GM23338 (cell line): ENCODE data around the gene GALNT15. TPM values are rescaled to one million over a fixed set of nuclear protein-coding genes. Genes with fewer than 3 reads are reported as not detected.

Experiments
- ATAC-seq: fragments of 200-7000 bp; cut with Tn5 transposase; 3 replicates; pipeline ENCODE4 v1.9.1; 2020
- DNase-seq: peaks from one replicate; pipeline ENCODE4 v3.0.0-alpha.2; 2015; ENCODE audit warnings: low spot score
- H2AFZ ChIP-seq: fragments of 200-600 bp; sonication (generic); 2 replicates; pipeline ENCODE4 v1.8.0; 2016; ENCODE audit warnings: antibody characterized with exemption, mild to moderate bottlenecking, moderate library complexity
- H3F3A ChIP-seq: fragments of 200-600 bp; sonication (generic); replicated peaks from 2 replicates; pipeline ENCODE4 v1.8.0; 2017; ENCODE audit warnings: antibody characterized with exemption, mixed run types, low read depth
- H3K27ac ChIP-seq: fragments of 200-600 bp; sonication (generic); 2 replicates; pipeline ENCODE4 v1.6.1; 2016; ENCODE audit warnings: low read depth
- H3K27me3 ChIP-seq: fragments of 200-600 bp; sonication (generic); 2 replicates; pipeline ENCODE4 v1.8.0; 2016; ENCODE audit warnings: mild to moderate bottlenecking, mixed run types, moderate library complexity; ENCODE audit not compliant: insufficient read depth
- H3K36me3 ChIP-seq: fragments of 200-600 bp; sonication (generic); 2 replicates; pipeline ENCODE4 v1.8.0; 2016; ENCODE audit warnings: mild to moderate bottlenecking; ENCODE audit not compliant: insufficient read depth
- H3K4me1 ChIP-seq: fragments of 200-600 bp; sonication (generic); 2 replicates; pipeline ENCODE4 v1.8.0; 2016; ENCODE audit warnings: mild to moderate bottlenecking, moderate library complexity; ENCODE audit not compliant: insufficient read depth
- H3K4me2 ChIP-seq: fragments of 200-600 bp; sonication (generic); 2 replicates; pipeline ENCODE4 v1.7.1; 2017; ENCODE audit warnings: mixed run types
- H3K4me3 ChIP-seq: fragments of 200-600 bp; sonication (generic); 2 replicates; pipeline ENCODE4 v1.6.1; 2016; ENCODE audit warnings: mixed run types
- H3K79me2 ChIP-seq: fragments of 200-600 bp; sonication (generic); replicated peaks from 2 replicates; pipeline ENCODE4 v1.8.0; 2017; ENCODE audit warnings: mild to moderate bottlenecking; ENCODE audit not compliant: insufficient read depth
- H3K9me2 ChIP-seq: fragments of 200-600 bp; sonication (generic); 2 replicates; pipeline ENCODE4 v1.8.0; 2017; ENCODE audit not compliant: insufficient read depth
- H4K20me1 ChIP-seq: fragments of 200-600 bp; sonication (generic); replicated peaks from 2 replicates; pipeline ENCODE4 v1.8.0; 2017; ENCODE audit warnings: mild to moderate bottlenecking; ENCODE audit not compliant: insufficient read depth
- H3K27ac Mint-ChIP-seq: 2 replicates; pipeline ENCODE4 v1.8.0; 2020; ENCODE audit warnings: inconsistent platforms, mild to moderate bottlenecking, moderate library complexity, mixed read lengths
- H3K27me3 Mint-ChIP-seq: 3 replicates; pipeline ENCODE4 v1.8.0; 2022; ENCODE audit warnings: low read depth, mild to moderate bottlenecking, moderate library complexity, mixed read lengths, inconsistent platforms; ENCODE audit not compliant: insufficient read depth, poor library complexity
- H3K36me3 Mint-ChIP-seq: 3 replicates; pipeline ENCODE4 v1.8.0; 2021; ENCODE audit warnings: low read depth, mild to moderate bottlenecking, inconsistent platforms, moderate library complexity, mixed read lengths
- H3K4me1 Mint-ChIP-seq: 3 replicates; pipeline ENCODE4 v1.8.0; 2020; ENCODE audit warnings: mild to moderate bottlenecking, inconsistent platforms, mixed read lengths
- H3K4me3 Mint-ChIP-seq: 3 replicates; pipeline ENCODE4 v1.8.0; 2021; ENCODE audit warnings: moderate library complexity, mild to moderate bottlenecking, inconsistent platforms, mixed read lengths
- H3K9me3 Mint-ChIP-seq: 3 replicates; pipeline ENCODE4 v1.8.0; 2020; ENCODE audit warnings: moderate library complexity, mild to moderate bottlenecking, inconsistent platforms, mixed read lengths
- CREB1 ChIP-seq: fragments of 250-450 bp; sonication (Bioruptor Pico); IDR thresholded peaks from 2 replicates; pipeline ENCODE4 v1.5.0; 2020; ENCODE audit warnings: low read depth, mild to moderate bottlenecking, moderate library complexity
- CTCF ChIP-seq, 2 experiments: fragments of 200-600 bp in 1 of 2; sonication (generic) in 1 of 2; conservative IDR thresholded peaks; 2 replicates each; pipeline versions ENCODE4 v1.5.1 to v1.6.1; 2016 to 2017; ENCODE audit warnings: antibody characterized with exemption in 2 of 2, low read depth in 2 of 2, mild to moderate bottlenecking in 2 of 2, moderate library complexity in 1 of 2
- ETS1 ChIP-seq: IDR thresholded peaks from 2 replicates; pipeline ENCODE4 v1.6.1; 2016; ENCODE audit warnings: antibody characterized with exemption
- EZH2 ChIP-seq: fragments of 200-600 bp; sonication (generic); IDR thresholded peaks from one replicate; pipeline ENCODE4 v1.8.0; 2017; ENCODE audit warnings: antibody characterized with exemption, mild to moderate bottlenecking, low read depth; ENCODE audit not compliant: unreplicated experiment
- EZH2phosphoT487 ChIP-seq: fragments of 200-600 bp; sonication (generic); IDR thresholded peaks from one replicate; pipeline ENCODE4 v1.8.1; 2018; ENCODE audit warnings: antibody characterized with exemption; ENCODE audit not compliant: unreplicated experiment
- JUNB ChIP-seq: IDR thresholded peaks from one replicate; pipeline ENCODE4 v1.6.1; 2016; ENCODE audit warnings: antibody characterized with exemption; ENCODE audit not compliant: unreplicated experiment
- NANOG ChIP-seq: IDR thresholded peaks from 2 replicates; pipeline ENCODE4 v1.6.1; 2016; ENCODE audit warnings: antibody characterized with exemption, borderline replicate concordance
- POLR2AphosphoS5 ChIP-seq: IDR thresholded peaks from 2 replicates; pipeline ENCODE4 v1.6.1; 2016; ENCODE audit warnings: antibody characterized with exemption, low read depth
- STAT1 ChIP-seq: IDR thresholded peaks from one replicate; pipeline ENCODE4 v1.6.1; 2016; ENCODE audit warnings: antibody characterized with exemption; ENCODE audit not compliant: unreplicated experiment
- ZNF114 ChIP-seq: fragments of 250-450 bp; sonication (Bioruptor Pico); IDR thresholded peaks from 2 replicates; pipeline ENCODE4 v1.5.0; 2020; ENCODE audit warnings: mild to moderate bottlenecking, moderate library complexity
- ZNF331 ChIP-seq: fragments of 250-450 bp; sonication (Bioruptor Pico); IDR thresholded peaks from 2 replicates; pipeline ENCODE4 v1.5.0; 2020; ENCODE audit warnings: low read depth, mild to moderate bottlenecking, moderate library complexity
- ZNF462 ChIP-seq: fragments of 250-450 bp; sonication (Bioruptor Pico); IDR thresholded peaks from 2 replicates; pipeline ENCODE4 v1.5.0; 2020; ENCODE audit warnings: mild to moderate bottlenecking, moderate library complexity
- polyA plus RNA-seq: library from polyadenylated mRNA; unstranded; fragments of >200 nt; fragmentation: Nextera tagmentation; extraction: Ambion mirVana; gene quantifications from 2 replicates; pipeline ENCODE4 v1.2.1, GENCODE V29; 2016
- total RNA-seq: library from RNA; depleted of rRNA; stranded (reverse); fragments of >200 nt; shearing (Covaris generic); gene quantifications from 2 replicates; pipeline ENCODE4 v1.2.3, GENCODE V29; 2014
- TF ChIP-seq, protein P1 (sequence below): IDR thresholded peaks from one replicate; pipeline ENCODE4 v1.6.1; 2018; ENCODE audit warnings: antibody characterized with exemption; ENCODE audit not compliant: unreplicated experiment

Gene GALNT15
- total and polyA plus RNA-seq, 2 experiments from 2014 or later, result 0.06 to 0.35 TPM

- no peak overlapping the region for H3K27ac Mint-ChIP-seq
- ATAC-seq, result no peak
- Histone ChIP-seq H3F3A (no peaks in the 10 kb centered on the region), H3K4me1 (no peaks in the 10 kb centered on the region), H3K27ac (no peak overlapping the region), H3K4me2 (no peak overlapping the region), H3K27me3 (no peaks in the 10 kb centered on the region), H2AFZ (no peak overlapping the region), H3K79me2 (no peaks in the 10 kb centered on the region), H3K36me3 (no peaks in the 10 kb centered on the region), H4K20me1 (no peaks in the 10 kb centered on the region; the same call in 1 of the 2 replicates), H3K4me3 (no peak overlapping the region), H3K9me2 (no peaks in the 10 kb centered on the region)
- peaks cover 6% of the 10 kb centered on the region for H3K27me3 Mint-ChIP-seq
- no peaks in the 10 kb centered on the region for H3K36me3 Mint-ChIP-seq
- H3K4me1 Mint-ChIP-seq, result peaks cover 4% of the 10 kb centered on the region; the same call in 2 of the 3 replicates
- no peaks in the 10 kb centered on the region for H3K9me3 Mint-ChIP-seq
- TF ChIP-seq NANOG (no peak), STAT1 (no peak), POLR2AphosphoS5 (no peak), CTCF (conservative IDR thresholded peaks at IDR 0.05; ENCODE audit: low read depth in 2 of 2) (no peak), JUNB (no peak), ZNF114 (CRISPR knock-in tag) (no peak), EZH2 (no peak), ZNF462 (no peak), CREB1 (CRISPR knock-in tag) (no peak), EZH2phosphoT487 (no peak), ZNF331 (CRISPR knock-in tag) (no peak), ETS1 (no peak)
- TF ChIP-seq, protein P1, sequence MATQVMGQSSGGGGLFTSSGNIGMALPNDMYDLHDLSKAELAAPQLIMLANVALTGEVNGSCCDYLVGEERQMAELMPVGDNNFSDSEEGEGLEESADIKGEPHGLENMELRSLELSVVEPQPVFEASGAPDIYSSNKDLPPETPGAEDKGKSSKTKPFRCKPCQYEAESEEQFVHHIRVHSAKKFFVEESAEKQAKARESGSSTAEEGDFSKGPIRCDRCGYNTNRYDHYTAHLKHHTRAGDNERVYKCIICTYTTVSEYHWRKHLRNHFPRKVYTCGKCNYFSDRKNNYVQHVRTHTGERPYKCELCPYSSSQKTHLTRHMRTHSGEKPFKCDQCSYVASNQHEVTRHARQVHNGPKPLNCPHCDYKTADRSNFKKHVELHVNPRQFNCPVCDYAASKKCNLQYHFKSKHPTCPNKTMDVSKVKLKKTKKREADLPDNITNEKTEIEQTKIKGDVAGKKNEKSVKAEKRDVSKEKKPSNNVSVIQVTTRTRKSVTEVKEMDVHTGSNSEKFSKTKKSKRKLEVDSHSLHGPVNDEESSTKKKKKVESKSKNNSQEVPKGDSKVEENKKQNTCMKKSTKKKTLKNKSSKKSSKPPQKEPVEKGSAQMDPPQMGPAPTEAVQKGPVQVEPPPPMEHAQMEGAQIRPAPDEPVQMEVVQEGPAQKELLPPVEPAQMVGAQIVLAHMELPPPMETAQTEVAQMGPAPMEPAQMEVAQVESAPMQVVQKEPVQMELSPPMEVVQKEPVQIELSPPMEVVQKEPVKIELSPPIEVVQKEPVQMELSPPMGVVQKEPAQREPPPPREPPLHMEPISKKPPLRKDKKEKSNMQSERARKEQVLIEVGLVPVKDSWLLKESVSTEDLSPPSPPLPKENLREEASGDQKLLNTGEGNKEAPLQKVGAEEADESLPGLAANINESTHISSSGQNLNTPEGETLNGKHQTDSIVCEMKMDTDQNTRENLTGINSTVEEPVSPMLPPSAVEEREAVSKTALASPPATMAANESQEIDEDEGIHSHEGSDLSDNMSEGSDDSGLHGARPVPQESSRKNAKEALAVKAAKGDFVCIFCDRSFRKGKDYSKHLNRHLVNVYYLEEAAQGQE, result no peak
- no peak for DNase-seq
- H3K4me3 Mint-ChIP-seq, result no peak overlapping the region
These were observed 77.9 kb downstream of the GALNT15 start for GRCh38 chr3:16252243-16252978.
